ENCODE measurements around the gene TDRD10. TPM values are rescaled to one million over a fixed set of nuclear protein-coding genes. Genes with fewer than 3 reads are reported as not detected.

The TDRD10 gene
- total RNA-seq, 1 experiment from 2014 or later: not detected

DNA sequence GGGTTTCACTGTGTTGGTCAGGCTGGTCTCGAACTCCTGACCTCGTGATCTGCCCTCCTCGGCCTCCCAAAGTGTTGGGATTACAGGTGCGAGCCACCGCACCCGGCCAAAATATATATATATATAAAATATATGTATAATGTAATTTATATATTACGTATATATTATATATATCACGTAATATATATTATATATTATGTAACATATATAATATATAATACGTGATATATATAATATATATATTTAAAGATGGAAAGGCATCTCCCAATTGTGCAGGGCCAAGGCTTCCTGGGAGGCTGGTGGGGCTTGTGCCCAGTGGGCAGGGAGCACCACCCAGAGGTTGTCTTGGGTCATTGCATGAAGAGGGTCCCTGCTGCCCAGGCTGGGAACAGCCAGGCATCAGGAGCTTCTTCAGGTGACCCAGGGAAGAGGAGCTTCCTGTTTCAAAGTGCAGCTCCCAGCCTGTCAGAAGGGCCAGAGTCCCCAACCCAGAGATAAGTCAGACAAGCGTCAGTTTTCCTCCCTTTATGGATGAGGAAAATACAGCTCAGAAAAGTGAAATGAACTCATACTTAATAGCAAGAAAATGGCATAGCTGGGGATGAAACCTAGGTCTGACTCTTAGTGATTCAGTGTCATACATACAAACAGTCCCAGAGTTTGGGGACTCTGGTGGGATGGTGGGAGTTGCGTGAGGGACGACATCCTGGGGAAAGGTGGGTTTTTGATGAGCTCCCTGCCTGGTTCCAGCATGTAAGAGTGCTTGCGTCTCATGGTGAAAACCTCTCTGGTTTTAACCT lies 44.4 kb downstream of the TDRD10 start:
- peak; percentile 48 for DNase-seq (ENCODE audit: low read depth)
- in situ Hi-C loops (cut with HindIII; ENCODE audit: low pct_unique_long_range_greater_than_20kb, low sequenced_read_pairs): no loop called here

DNA sequence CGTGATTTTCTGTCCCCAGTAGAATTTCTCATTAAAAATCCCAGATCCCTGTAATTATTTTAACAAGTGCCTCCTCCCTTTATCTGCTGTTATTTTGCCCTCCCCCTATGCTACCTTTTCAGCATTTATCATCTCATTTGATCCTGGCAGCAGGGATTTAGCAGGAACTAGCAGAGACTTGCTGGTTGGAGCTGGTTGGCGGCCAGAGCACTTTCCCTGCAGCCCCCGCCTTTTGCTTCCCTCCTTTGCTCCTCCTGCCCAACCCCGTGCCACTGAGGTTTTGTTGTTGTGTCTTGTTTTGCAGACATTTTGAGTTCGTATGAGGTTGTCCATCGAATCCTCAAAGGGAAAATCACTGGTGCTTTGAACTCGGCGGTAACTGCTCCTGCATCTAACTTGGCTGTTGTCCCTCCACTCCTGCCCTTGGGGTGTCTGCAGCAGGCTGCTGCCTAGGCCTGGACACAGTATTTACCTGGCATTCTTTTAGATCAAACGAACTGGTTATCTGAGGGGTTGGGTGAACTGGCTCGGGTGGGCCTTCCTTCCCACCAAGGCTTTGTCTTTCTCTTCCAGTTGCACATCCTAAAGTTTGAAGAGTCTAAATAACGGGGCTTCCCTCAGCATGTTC lies 45.2 kb downstream of the TDRD10 start:
- DNase-seq (ENCODE audit: low read depth): no peak
- in situ Hi-C loops (cut with HindIII; ENCODE audit: low pct_unique_long_range_greater_than_20kb, low sequenced_read_pairs): no loop called here

DNA sequence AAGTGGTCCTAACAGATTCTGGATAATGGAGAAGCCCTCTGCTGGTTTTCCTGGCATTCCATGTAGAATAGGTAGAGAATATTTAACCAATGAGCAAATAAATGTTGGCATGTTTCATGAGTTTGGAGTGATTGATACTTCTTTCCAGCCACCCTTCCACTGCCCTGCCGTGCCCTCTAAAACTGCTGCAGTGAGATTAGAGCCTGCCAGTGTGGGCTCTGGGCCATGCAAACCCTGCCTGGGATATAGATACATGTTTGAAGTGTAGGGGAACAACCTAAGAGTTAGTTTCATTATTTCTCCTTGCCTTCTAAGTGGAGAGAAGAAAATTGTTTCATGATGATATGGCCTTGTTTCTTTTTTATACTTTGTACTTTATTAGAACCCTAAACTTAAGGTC lies 46.0 kb downstream of the TDRD10 start:
- DNase-seq (ENCODE audit: low read depth): no peak
- in situ Hi-C loops (cut with HindIII; ENCODE audit: low pct_unique_long_range_greater_than_20kb, low sequenced_read_pairs): no loop called here

DNA sequence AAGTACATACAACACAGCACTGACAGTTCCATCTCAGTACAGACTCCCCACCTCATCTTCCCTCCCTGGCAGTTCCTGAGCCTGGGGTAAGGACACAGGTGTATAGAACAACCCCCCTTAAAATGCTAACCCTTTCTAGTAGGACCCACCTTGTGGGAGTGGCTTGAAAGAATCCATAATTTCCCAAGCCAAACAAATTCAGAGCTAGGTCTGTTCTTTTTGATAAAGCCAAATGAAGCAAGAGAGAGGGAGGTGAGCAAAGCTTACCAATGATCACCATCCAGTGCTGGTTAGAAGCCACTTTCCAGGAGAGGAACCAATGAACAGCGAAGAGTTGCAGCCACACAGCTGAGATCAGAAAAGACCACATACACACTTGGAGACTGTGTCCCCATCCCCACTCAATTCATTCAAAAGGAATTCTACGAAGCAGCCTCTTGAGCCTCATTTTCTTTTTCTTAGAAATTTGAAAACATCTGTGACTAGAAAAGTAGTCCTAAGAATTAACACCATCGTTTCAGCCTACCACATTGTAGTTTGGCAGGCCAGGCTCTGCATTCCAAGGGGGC lies 47.3 kb downstream of the TDRD10 start:
- no peak for DNase-seq (ENCODE audit: low read depth)
- in situ Hi-C loops (cut with HindIII; ENCODE audit: low pct_unique_long_range_greater_than_20kb, low sequenced_read_pairs): no loop called here

DNA sequence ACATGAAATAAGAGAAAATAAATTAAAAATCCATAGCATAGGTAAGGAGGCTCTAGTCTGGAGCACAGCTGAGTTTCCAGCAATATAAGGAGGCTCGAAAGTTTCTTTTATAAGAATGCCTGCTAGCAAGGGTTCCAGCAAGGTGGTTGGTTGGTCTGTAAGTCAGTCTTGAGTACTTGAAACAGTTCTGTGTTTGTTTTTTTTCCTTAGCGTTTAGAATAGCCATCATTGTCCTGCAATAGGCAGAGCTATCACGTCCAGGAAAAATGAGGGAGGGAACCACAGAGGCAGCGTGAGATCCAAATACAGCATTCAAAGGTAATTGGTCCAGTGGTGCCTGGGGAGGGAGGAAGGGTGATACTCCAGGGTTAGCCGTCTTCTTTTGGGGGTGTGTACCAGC lies 48.1 kb downstream of the TDRD10 start:
- DNase-seq (ENCODE audit: low read depth): no peak
- in situ Hi-C loops (cut with HindIII; ENCODE audit: low pct_unique_long_range_greater_than_20kb, low sequenced_read_pairs): no loop called here

DNA sequence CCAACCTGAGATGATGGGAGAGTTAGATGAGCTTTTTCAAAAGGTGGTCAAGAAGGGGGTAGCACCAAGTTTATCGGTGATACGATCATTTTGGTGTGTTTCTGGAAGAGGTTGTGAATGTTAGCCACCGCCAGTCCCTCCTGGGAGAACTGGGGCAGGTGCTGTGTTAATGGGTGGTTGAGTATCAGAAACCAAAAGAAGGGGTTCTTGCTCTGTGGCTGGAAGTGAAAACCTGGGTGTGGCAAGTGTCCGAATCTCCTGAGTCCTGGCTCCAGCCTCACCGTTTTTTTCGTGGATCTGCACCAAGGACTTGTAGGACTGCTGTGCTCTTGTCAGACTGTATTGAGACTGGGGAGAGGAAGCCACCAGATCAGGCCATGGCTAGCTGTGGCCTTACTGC lies 48.6 kb downstream of the TDRD10 start:
- in situ Hi-C loops (cut with HindIII; ENCODE audit: low pct_unique_long_range_greater_than_20kb, low sequenced_read_pairs): no loop called here
- DNase-seq (ENCODE audit: low read depth): no peak

DNA sequence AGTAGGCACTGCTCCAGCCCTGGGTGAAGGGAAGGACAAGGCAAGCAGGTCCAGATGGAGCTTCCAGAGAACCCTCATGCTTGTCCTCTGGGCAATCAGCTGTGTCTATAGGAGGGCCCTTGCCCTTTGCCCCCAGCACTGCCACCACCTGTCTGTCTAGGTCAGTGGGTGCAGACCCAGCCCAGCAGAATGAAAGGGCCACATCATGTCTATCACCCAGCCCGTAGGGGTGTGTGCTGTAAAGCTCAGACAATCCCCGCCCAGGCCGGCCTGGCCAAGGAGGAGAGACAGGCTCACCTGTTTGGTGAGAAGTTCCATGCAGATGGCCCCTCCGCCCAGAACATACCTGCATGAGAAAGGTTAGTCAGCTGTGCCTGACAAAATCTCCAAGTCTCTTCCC lies 49.5 kb downstream of the TDRD10 start:
- DNase-seq (ENCODE audit: low read depth): no peak
- in situ Hi-C loops (cut with HindIII; ENCODE audit: low pct_unique_long_range_greater_than_20kb, low sequenced_read_pairs): no loop called here

DNA sequence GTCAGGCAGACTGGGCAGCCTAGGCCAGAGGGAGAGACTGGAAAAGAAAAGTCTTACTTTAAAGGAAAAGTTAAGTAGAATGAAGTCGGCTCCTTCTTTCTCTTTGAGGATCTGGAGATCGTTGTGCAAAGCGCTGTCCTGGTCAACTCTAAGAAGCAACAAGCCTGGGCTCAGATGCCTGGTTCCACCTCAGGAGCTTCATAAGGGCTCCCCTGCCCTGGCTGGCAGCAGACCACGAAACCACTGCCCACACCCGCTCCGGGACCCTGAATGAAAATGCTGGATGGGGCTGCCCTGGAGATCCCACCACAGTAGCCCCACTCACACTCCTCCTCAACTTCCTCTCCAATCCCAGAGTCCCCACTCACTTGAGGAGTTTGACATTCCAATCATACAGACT lies 50.0 kb downstream of the TDRD10 start:
- in situ Hi-C loops (cut with HindIII; ENCODE audit: low pct_unique_long_range_greater_than_20kb, low sequenced_read_pairs): no loop called here

DNA sequence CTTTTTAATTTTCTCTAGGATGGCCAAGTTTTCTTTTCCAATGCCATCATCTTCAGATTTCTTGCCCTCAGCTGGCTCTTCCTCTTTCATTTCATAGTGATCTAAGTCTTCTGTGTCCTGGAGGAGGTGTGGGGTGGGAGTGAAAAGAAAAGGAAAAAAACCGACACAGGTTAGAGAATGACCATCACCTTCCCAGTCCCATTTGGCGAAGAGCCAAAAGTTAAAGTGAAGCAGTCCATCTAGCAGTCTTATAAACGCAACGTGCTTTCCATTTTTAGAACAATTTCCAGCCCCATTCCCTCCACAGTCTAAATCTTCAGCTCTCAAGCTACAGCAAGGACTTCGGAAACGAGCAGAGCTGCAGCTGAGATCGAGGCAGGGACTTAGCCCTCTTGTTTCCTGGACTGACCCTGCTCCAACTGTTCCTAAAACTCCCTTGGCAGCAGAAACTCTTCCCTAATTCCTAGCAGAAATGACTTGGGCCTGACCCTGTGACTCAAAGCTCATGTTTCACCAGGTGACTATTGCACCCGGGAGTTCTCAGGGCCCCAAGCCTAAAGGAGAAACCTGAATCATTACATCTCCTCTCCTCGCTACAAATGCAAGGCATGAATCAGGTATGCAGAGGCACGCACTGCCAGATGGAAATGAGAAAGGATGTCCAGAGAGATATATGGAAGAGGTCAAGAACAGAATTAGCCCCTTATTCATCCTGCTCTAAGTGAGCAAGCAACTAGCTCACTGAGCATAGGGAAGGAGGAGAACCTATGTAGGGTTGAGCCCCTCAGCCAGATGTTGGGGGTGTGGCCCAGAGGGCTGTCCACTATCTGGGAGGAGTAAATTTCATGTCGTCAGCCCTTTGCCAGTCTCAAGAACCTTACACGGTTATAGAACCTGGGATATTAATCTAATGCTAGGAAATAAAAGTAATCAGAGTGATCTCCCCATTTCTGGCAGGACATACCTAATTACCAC lies 51.3 kb downstream of the TDRD10 start:
- DNase-seq (ENCODE audit: low read depth): no peak
- in situ Hi-C loops (cut with HindIII; ENCODE audit: low pct_unique_long_range_greater_than_20kb, low sequenced_read_pairs): no loop called here

More for the DNA sequence above, 50.0 kb downstream of the TDRD10 start:
- no peak for DNase-seq (ENCODE audit: low read depth)

DNA sequence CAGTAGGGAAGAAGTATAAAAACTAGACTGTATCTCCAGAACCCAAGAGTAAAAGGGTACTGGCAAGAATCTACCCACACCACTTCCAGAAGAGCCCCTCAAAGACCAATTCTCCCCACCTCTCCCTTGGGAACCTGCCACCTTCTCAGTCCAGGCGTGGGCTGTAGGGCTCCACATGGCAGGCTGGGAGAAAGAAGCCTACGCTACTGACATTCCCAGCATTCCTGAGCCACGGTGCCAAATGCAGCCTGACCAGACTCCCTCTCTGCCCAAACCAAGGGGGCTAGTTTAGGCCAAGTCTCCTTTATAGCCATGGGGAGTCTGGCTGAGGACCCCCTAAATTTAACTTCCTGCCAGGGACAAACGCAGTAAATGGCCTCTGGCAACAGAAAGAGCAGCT lies 54.4 kb downstream of the TDRD10 start:
- DNase-seq (ENCODE audit: low read depth): no peak
- in situ Hi-C loops (cut with HindIII; ENCODE audit: low pct_unique_long_range_greater_than_20kb, low sequenced_read_pairs): no loop called here

DNA sequence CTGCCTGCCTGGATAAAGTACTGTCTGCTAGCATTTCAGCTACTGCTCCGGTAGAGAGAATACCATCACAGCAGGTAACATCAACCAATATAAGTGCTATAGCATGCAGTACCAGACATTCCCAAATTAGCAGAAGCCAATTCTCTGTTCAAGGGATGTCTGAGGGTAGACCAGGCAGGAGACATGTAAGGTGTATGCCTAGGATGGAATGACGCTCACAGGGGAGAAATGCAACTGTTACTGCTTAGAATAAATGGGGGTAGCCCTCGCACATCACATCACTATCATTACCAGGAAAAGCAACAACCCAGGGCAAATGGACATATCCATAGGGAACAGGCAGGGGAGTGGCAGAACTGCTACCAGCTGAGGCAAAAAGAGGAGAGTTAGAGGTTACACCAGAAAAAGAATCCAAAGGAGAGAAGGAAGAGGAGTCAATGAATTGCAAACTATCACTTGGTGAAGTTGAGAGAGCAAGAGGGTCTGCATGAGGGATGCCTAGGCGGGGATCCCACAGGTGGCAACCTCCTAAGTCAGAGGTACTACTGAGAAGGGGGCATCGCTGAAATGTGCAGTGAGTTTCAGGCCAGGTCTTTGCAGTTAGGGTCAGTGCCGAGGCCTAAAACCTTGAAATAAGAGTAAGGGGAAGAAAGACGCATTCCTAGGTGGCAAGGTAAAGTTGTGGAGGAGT lies 55.4 kb downstream of the TDRD10 start:
- no peak for DNase-seq (ENCODE audit: low read depth)

DNA sequence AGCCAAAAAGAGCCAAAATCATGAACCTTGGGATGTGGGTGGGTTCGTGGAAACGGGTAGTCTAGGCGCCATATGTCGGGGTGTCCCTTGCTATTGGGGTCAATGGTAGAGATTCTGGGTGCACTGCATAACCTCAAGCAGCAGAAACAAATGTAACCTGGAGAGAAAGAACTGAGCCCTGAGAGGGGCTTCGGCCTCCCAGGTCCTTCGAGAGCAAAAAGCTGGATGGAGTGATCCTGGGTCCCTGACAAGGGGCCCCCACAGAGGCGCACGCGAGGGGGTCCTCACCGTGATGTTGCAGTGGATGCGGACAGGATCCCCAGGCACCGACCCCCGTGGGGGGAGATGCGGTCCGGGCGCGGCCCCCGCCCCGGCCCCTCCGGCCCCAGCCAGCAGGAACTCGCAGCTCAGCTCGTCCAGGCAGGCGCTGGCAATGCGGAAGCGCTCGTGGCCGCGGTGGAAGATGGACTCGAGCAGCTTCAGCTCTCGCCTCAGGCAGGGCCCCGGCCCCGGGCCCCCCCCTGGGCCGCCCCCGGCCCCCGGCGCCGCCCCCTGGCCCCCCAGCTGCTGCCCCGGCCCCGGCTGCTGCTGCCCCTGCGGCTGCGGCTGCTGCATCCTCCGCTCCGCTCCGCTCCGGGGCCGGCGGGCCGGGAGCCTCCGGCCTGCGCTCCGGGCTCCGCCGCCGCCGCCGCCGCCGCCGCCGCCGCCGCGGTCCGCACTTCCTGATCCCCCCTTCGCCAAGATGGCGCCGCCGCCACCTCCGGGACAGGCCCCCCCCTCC lies 56.1 kb downstream of the TDRD10 start, which contains the start of gene UBE2Q1:
UBE2Q1 (minus strand) TSS at position 724 of the 781 bp plus-strand sequence; CDS start at position 615, 109 bp downstream.
- in situ Hi-C loops (cut with HindIII; ENCODE audit: low pct_unique_long_range_greater_than_20kb, low sequenced_read_pairs): no loop called here

More for the DNA sequence above, 55.4 kb downstream of the TDRD10 start:
- in situ Hi-C loops (cut with HindIII; ENCODE audit: low pct_unique_long_range_greater_than_20kb, low sequenced_read_pairs): no loop called here

DNA sequence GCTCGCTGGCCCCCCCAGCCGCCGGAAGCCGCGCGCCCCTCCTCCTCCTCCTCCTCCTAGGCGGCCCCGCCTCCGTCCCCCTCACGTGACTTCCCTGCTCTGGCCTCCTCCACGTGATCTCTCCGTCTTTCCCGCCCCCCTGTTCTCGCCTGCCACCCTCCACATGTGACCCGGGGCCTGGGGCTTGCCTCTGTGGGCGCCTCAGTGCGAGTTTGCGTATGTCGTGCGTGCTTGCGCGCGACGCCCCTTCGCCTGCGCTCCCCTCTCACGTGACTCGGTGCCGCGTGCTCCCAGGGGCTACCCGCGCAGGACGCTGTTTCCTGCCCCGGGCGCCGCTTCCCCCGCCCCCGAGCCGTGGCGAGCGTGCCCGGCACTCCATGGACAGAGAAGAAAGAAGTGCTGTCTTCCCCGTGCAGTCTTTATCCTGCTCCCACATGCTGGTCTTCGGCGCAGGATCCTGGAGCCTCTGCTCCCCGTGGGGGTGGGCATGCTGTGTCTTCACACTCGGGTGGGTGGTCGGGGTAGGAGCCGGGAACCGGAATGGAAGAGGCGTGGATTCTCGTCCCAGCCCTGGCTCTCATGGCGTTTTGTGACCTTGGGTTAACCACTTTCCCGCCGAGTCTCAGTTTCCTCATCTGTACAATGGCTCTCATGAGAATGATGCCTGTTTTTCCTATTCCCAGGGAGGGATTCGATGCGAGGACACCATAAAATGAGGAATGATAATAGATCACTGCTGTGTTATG lies 56.9 kb downstream of the TDRD10 start:
- in situ Hi-C loops (cut with HindIII; ENCODE audit: low pct_unique_long_range_greater_than_20kb, low sequenced_read_pairs): no loop called here
- peak; percentile 99 for DNase-seq (ENCODE audit: low read depth)

More for the DNA sequence above, 56.1 kb downstream of the TDRD10 start, which contains the start of gene UBE2Q1:
- no peak for DNase-seq (ENCODE audit: low read depth)

DNA sequence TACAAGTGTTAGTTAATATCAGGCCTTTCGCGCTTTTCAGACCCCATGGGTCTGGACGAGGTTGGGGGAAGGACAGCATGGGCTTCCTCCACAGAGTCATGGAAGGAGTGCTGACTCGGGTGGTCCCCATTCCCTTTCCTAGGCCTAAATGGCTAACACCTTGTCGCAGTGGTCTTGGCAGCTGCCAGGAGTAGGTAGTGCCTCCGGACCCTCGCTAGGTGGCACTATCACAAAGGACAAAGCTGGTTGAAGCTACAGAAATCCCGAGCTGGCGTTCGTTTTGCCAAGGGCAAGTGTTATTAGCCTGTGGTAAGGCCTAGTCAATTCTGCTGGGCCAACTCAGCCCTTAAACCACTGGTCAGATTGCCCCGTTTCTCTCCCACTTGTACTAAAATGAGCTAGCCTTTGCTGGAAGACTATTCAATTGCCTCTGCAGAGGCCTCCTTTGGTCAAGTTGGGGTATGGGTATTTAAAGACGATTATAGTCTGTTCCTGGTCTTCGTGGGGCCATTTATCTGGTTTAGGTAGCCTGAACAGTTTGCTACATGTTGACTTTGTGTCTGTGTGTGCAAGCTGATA lies 57.5 kb downstream of the TDRD10 start:
- in situ Hi-C loops (cut with HindIII; ENCODE audit: low pct_unique_long_range_greater_than_20kb, low sequenced_read_pairs): no loop called here
- peak; percentile 81 for DNase-seq (ENCODE audit: low read depth)

DNA sequence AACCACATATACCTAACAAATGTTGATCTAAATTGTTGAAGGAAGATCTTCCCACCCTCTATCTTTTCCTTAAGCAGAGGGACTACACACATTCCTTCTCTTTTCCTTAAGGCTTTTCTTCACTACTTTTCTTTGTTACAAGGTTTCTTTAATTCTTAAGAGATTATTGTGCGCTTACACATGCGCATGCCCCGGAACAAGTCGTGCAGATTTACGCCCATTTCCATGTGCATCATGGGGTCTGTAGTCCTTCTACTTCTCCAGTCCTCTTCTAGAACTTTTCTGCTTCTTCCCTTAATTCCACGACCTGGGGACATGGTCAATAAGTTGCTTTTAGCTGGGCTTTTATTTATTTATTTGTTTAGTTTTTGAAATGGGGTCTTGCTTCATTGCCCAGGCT lies 63.9 kb downstream of the TDRD10 start:
- DNase-seq (ENCODE audit: low read depth): no peak
- in situ Hi-C loops (cut with HindIII; ENCODE audit: low pct_unique_long_range_greater_than_20kb, low sequenced_read_pairs): no loop called here

Data from Caki2 (cell line).